ENCODE measurements around the gene DNTT. TPM values are rescaled to one million over a fixed set of nuclear protein-coding genes. Genes with fewer than 3 reads are reported as not detected.

The DNTT gene
- total and polyA plus RNA-seq, 7 experiments from 2014 or later, result 0.19 to 5.0 (median 2.0) TPM; not detected in 3

DNA sequence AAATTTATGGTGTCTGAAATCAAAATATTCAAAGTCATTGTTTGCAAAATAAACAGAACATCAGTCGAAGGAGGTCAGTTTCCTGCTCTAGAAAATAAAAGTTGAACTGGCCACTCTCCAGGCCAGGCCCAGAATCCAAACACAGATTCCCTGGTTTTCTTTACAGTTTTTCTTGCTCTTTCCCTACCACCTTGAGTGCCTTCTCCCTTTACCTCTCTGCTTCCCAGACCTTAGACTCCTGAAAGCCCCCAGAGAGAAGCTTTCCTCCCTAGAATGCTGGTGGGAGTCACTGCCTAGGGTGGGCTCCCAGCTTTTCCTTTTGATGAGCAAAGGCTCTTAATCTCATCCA is 6.1 kb downstream of the DNTT start:
- H3K4me3 Mint-ChIP-seq, result no peak overlapping the region
- peaks cover 0 to 40% (median 28%) of the 10 kb centered on the region in 7 donors for H3K4me1 Mint-ChIP-seq
- CTCF ChIA-PET, result no interaction called here
- H3K27ac ChIP-seq (ENCODE audit: low read depth, low read length), result no peak overlapping the region
- ATAC-seq (no peak), DNase-seq (no peak)
- no peak overlapping the region for H3K4me3 ChIP-seq (ENCODE audit: low read length)
- H3K4me1 ChIP-seq (ENCODE audit: control insufficient read depth in 2 of 2, insufficient read depth in 2 of 2, low read length in 2 of 2), result peaks cover 0 to 11% of the 10 kb centered on the region in 2 donors
- peaks cover 0 to 16% (median 3%) of the 10 kb centered on the region in 5 donors for H3K27me3 Mint-ChIP-seq
- intact Hi-C loops (cut with micrococcal nuclease), result no loop called here
- H3K36me3 Mint-ChIP-seq, result peaks cover 0 to 3% (median 0%) of the 10 kb centered on the region in 5 donors
- no peaks in the 10 kb centered on the region for H3K9me3 Mint-ChIP-seq
- no peaks in the 10 kb centered on the region for H3K36me3 ChIP-seq (ENCODE audit: control insufficient read depth in 2 of 3, insufficient read depth in 3 of 3, low read length in 3 of 3)
- no peaks in the 10 kb centered on the region for H3K9me3 ChIP-seq (ENCODE audit: control insufficient read depth in 2 of 3, low read length in 3 of 3)
- H3K27ac Mint-ChIP-seq, result no peak overlapping the region
- POLR2A ChIA-PET, result no interaction called here
- no peaks in the 10 kb centered on the region for H3K27me3 ChIP-seq (ENCODE audit: control insufficient read depth in 2 of 2, insufficient read depth in 2 of 2, low read length in 2 of 2)

DNA sequence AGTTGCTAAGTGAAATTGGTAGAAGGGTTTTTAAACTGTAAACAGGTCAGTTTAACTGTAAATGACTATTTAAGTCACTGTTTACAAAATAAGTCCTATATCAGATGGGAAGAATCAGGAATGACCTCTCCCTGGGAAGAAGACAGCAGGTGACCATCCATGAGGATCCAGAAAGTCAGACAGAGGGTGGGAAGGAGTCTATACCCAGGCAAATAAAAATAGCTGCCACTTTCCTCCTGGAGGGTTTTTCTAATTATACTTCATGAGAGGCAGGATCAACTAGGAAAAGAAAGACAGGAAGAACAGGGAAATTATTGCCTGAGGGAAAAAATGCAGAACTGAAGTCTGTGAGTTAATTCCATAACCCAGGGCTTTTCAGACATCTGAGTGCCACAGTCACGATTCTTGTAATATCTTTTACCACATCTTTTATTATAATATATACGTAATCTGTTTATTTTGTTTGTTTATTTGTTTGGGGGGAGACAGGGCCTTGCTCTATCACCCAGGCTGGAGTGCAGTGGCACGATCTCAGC is 7.0 kb downstream of the DNTT start:
- Mint-ChIP-seq H3K9me3 (no peaks in the 10 kb centered on the region), H3K4me1 (peaks cover 0 to 39% (median 23%) of the 10 kb centered on the region in 7 donors), H3K27me3 (peaks cover 0 to 13% (median 4%) of the 10 kb centered on the region in 5 donors), H3K36me3 (peaks cover 0 to 3% (median 0%) of the 10 kb centered on the region in 5 donors), H3K4me3 (no peak overlapping the region), H3K27ac (peak overlapping the region in 1 of 9 donors; percentile 67)
- DNase-seq (no peak), ATAC-seq (no peak)
- H3K4me3 ChIP-seq (ENCODE audit: low read length), result no peak overlapping the region
- ChIA-PET CTCF (interaction anchor here (1.1 kb wide), 1 partner anchor 17 kb away, joined by 3 read pairs; no protein-coding TSS in a partner anchor), POLR2A (no interaction called here)
- H3K4me1 ChIP-seq (ENCODE audit: control insufficient read depth in 2 of 2, insufficient read depth in 2 of 2, low read length in 2 of 2), result peaks cover 0 to 9% of the 10 kb centered on the region in 2 donors
- intact Hi-C loops (cut with micrococcal nuclease), result no loop called here
- no peak overlapping the region for H3K27ac ChIP-seq (ENCODE audit: low read depth, low read length)
- H3K9me3 ChIP-seq (ENCODE audit: control insufficient read depth in 2 of 3, low read length in 3 of 3), result no peaks in the 10 kb centered on the region
- no peaks in the 10 kb centered on the region for H3K36me3 ChIP-seq (ENCODE audit: control insufficient read depth in 2 of 3, insufficient read depth in 3 of 3, low read length in 3 of 3)
- no peaks in the 10 kb centered on the region for H3K27me3 ChIP-seq (ENCODE audit: control insufficient read depth in 2 of 2, insufficient read depth in 2 of 2, low read length in 2 of 2)

DNA sequence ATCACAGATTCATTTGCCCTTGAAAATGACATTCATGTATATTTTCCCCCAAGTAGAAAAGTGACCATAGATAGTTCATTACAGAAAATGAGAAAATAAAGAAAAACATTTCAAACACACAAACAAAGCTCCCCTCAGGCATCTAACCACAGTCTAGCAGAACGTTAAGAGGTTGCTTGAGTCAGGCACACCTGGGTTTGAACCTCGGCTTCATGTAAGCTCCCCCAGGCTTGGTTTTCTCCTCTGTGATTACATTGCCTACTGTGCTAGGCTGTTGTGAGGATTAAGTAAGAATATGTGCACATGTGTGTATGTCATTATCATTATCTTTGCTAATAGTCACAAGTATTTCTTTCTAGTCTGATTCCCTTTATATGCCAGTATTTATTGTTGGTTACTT is 9.1 kb downstream of the DNTT start:
- Histone ChIP-seq H3K4me1 (ENCODE audit: control insufficient read depth in 2 of 2, insufficient read depth in 2 of 2, low read length in 2 of 2) (no peaks in the 10 kb centered on the region), H3K36me3 (ENCODE audit: control insufficient read depth in 2 of 3, insufficient read depth in 3 of 3, low read length in 3 of 3) (no peaks in the 10 kb centered on the region), H3K4me3 (ENCODE audit: low read length) (no peak overlapping the region), H3K27ac (ENCODE audit: low read depth, low read length) (no peak overlapping the region), H3K27me3 (ENCODE audit: control insufficient read depth in 2 of 2, insufficient read depth in 2 of 2, low read length in 2 of 2) (no peaks in the 10 kb centered on the region), H3K9me3 (ENCODE audit: control insufficient read depth in 2 of 3, low read length in 3 of 3) (no peaks in the 10 kb centered on the region)
- no peaks in the 10 kb centered on the region for H3K9me3 Mint-ChIP-seq
- intact Hi-C loops (cut with micrococcal nuclease), result no loop called here
- ChIA-PET CTCF (interaction anchor here (1.1 kb wide), 1 partner anchor 83 kb away, joined by 4 read pairs; no protein-coding TSS in a partner anchor), POLR2A (no interaction called here)
- H3K4me1 Mint-ChIP-seq, result peaks cover 0 to 32% (median 12%) of the 10 kb centered on the region in 7 donors
- DNase-seq, result no peak
- no peak overlapping the region for H3K4me3 Mint-ChIP-seq
- no peak for ATAC-seq
- H3K27ac Mint-ChIP-seq, result peak overlapping the region in 1 of 9 donors; percentile 37
- H3K36me3 Mint-ChIP-seq, result no peaks in the 10 kb centered on the region
- peaks cover 0 to 15% (median 10%) of the 10 kb centered on the region in 5 donors for H3K27me3 Mint-ChIP-seq

DNA sequence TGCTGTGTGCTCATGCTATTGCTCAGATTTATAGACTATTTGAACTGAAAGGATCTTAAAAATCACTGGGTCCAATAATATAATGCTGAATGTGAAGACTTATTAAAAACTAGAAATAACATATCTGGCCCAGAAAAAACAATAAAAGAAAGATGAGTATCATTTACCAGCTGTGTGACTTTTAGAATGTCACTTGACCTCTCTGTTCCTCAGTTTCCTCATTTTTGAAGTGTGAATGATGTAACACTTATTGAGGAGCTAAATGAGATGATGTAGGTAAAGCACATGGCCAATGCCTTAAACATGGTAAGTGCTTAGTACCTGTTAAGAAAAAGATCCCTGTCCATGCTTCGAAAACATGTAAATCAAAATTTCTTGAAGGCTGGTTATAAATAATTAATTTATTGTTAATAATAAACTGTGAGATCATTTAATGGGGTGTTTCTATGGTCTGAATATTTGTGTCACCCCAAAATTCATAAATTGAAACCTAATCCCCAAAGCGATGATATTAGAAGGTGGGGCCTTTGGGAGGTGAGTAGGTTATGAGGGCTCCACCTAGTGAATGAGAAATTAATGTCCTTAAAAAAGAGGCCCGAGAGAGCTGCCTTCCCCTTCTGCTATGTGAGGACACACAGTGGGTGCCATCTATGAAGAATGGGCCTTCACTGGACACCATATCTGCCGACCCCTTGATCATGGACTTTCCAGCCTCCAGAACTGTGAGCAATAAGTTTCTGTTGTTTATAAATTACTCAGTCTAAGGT is 13.0 kb downstream of the DNTT start:
- H3K27ac Mint-ChIP-seq, result peak overlapping the region in 1 of 9 donors; percentile 48

DNA sequence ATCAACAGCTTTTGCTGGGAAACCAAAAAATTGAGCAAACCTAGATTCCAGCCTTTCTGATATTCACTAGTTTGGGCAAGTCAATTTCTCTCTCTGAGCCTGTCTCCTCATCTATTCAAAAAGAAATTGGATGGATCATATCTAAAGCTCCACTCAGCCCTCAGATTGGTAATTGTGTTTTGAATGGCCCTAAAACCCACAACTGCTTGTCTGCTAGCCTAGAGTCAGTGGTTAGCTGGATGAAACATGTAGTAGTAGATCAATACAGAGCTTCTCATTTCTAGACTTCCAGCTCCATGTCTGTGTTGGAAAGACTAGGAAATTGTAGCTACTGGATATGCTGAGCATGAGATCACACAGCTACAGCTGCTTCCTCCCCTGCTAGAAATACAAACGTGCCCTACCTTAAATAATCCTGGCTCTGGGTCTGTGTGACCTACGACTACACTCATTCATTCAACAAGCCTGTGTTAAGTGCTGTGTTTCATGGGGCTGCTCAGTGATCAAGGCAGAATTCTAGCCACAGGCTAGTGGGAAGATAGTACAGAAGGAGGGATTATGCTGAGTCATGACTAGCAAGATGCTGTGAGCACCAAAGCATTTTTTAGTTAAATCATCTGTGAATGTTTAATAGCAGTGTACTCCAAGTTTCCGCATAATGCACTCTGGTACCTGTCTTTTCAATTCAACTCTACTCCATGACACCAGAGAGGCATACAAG is 15.7 kb downstream of the DNTT start:
- Histone ChIP-seq H3K27me3 (ENCODE audit: control insufficient read depth in 2 of 2, insufficient read depth in 2 of 2, low read length in 2 of 2) (no peaks in the 10 kb centered on the region), H3K9me3 (ENCODE audit: control insufficient read depth in 2 of 3, low read length in 3 of 3) (no peaks in the 10 kb centered on the region), H3K4me1 (ENCODE audit: control insufficient read depth in 2 of 2, insufficient read depth in 2 of 2, low read length in 2 of 2) (no peaks in the 10 kb centered on the region), H3K36me3 (ENCODE audit: control insufficient read depth in 2 of 3, insufficient read depth in 3 of 3, low read length in 3 of 3) (no peaks in the 10 kb centered on the region), H3K27ac (ENCODE audit: low read depth, low read length) (no peak overlapping the region), H3K4me3 (ENCODE audit: low read length) (no peak overlapping the region)
- ATAC-seq, result no peak
- H3K36me3 Mint-ChIP-seq, result no peaks in the 10 kb centered on the region
- intact Hi-C loops (cut with micrococcal nuclease), result no loop called here
- POLR2A ChIA-PET, result no interaction called here
- CTCF ChIA-PET, result interaction anchor here (0.8 to 1.2 kb wide), 2 partner anchors 14 to 90 kb away, joined by 3 to 5 read pairs; no protein-coding TSS in a partner anchor
- no peak overlapping the region for H3K27ac Mint-ChIP-seq
- H3K9me3 Mint-ChIP-seq, result no peaks in the 10 kb centered on the region
- H3K4me3 Mint-ChIP-seq, result no peak overlapping the region
- DNase-seq, result no peak
- peaks cover 0 to 20% (median 16%) of the 10 kb centered on the region in 5 donors for H3K27me3 Mint-ChIP-seq
- H3K4me1 Mint-ChIP-seq, result peaks cover 0 to 17% (median 6%) of the 10 kb centered on the region in 7 donors

More for the DNA sequence above, 13.0 kb downstream of the DNTT start:
- Histone ChIP-seq H3K27me3 (ENCODE audit: control insufficient read depth in 2 of 2, insufficient read depth in 2 of 2, low read length in 2 of 2) (no peaks in the 10 kb centered on the region), H3K4me3 (ENCODE audit: low read length) (no peak overlapping the region), H3K9me3 (ENCODE audit: control insufficient read depth in 2 of 3, low read length in 3 of 3) (no peaks in the 10 kb centered on the region), H3K27ac (ENCODE audit: low read depth, low read length) (no peak overlapping the region), H3K4me1 (ENCODE audit: control insufficient read depth in 2 of 2, insufficient read depth in 2 of 2, low read length in 2 of 2) (no peaks in the 10 kb centered on the region), H3K36me3 (ENCODE audit: control insufficient read depth in 2 of 3, insufficient read depth in 3 of 3, low read length in 3 of 3) (no peaks in the 10 kb centered on the region)
- ChIA-PET CTCF (interaction anchor here (1.0 to 2.7 kb wide), 3 partner anchors 9 to 88 kb away, joined by 4 to 16 read pairs (median 4); no protein-coding TSS in a partner anchor), POLR2A (interaction anchor here (0.6 to 1.3 kb wide), 2 partner anchors 11 to 17 kb away, joined by 3 to 4 read pairs; no protein-coding TSS in a partner anchor)
- ATAC-seq, result no peak
- H3K4me1 Mint-ChIP-seq, result peaks cover 0 to 17% (median 7%) of the 10 kb centered on the region in 7 donors
- peaks cover 0 to 18% (median 14%) of the 10 kb centered on the region in 5 donors for H3K27me3 Mint-ChIP-seq
- peak in 1 of 9 donors; percentile 25 for DNase-seq
- H3K9me3 Mint-ChIP-seq, result no peaks in the 10 kb centered on the region
- H3K4me3 Mint-ChIP-seq, result no peak overlapping the region
- intact Hi-C loops (cut with micrococcal nuclease), result loop anchor here in 1 of 2 donors (1.0 kb wide), 2 partner anchors 88 to 300 kb away; no protein-coding TSS in a partner anchor
- H3K36me3 Mint-ChIP-seq, result no peaks in the 10 kb centered on the region

DNA sequence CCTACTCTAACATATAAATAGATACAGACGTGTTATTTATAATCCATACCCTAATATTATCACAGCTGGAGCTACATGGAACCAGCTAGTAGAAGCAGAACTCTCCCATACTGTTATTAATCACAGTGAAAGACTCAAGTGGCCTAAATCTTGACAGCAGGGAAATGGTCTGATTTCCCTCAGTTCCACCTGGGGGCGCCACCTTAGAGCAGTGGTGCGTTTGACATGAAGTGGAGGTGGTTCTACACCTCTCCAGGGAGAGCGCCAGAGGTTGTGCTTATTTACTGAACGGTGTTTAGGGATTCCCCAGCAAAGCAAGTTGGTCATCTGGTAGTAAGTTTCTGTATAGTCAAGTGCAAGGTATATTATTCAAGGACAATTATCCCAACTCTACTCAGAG is 17.6 kb downstream of the DNTT start:
- Histone ChIP-seq H3K9me3 (ENCODE audit: control insufficient read depth in 2 of 3, low read length in 3 of 3) (no peaks in the 10 kb centered on the region), H3K27me3 (ENCODE audit: control insufficient read depth in 2 of 2, insufficient read depth in 2 of 2, low read length in 2 of 2) (no peaks in the 10 kb centered on the region), H3K4me1 (ENCODE audit: control insufficient read depth in 2 of 2, insufficient read depth in 2 of 2, low read length in 2 of 2) (no peaks in the 10 kb centered on the region), H3K4me3 (ENCODE audit: low read length) (no peak overlapping the region), H3K36me3 (ENCODE audit: control insufficient read depth in 2 of 3, insufficient read depth in 3 of 3, low read length in 3 of 3) (no peaks in the 10 kb centered on the region), H3K27ac (ENCODE audit: low read depth, low read length) (no peak overlapping the region)
- ChIA-PET CTCF (interaction anchor here (1.3 kb wide), 1 partner anchor 13 kb away, joined by 6 read pairs; no protein-coding TSS in a partner anchor), POLR2A (no interaction called here)
- no peak overlapping the region for H3K27ac Mint-ChIP-seq
- no peaks in the 10 kb centered on the region for H3K36me3 Mint-ChIP-seq
- intact Hi-C loops (cut with micrococcal nuclease), result no loop called here
- no peaks in the 10 kb centered on the region for H3K9me3 Mint-ChIP-seq
- ATAC-seq (no peak), DNase-seq (no peak)
- H3K4me1 Mint-ChIP-seq, result peaks cover 0 to 3% (median 0%) of the 10 kb centered on the region in 7 donors
- H3K27me3 Mint-ChIP-seq, result peaks cover 0 to 22% (median 10%) of the 10 kb centered on the region in 5 donors
- H3K4me3 Mint-ChIP-seq, result no peak overlapping the region

Measured in naive thymus-derived CD4-positive, alpha-beta T cell (primary cell).